Measurements from ENCODE around the gene SNAPIN.

Gene SNAPIN

DNA sequence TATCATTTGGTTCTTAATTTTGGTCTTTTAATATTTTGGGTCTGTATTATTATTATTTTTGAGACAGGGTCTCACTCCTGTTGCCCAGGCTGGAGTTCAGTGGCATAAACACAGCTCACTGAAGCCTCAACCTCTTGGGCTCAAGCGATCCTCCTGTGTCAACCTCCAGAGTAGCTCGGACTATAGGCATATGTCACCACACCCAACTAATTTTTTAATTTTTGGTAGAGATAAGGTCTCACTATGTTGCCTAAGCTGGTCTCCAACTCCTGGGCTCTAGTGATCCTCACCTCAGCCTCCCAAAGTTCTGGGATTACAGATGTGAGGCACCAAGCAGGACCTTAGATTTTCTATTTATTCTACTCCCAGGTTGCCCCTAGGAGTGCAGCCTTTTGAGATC, 15.0 kb downstream of the SNAPIN start:
- DNase-seq (ENCODE audit: low read depth, low spot score) = no peak
- TF ChIP-seq, protein P1, sequence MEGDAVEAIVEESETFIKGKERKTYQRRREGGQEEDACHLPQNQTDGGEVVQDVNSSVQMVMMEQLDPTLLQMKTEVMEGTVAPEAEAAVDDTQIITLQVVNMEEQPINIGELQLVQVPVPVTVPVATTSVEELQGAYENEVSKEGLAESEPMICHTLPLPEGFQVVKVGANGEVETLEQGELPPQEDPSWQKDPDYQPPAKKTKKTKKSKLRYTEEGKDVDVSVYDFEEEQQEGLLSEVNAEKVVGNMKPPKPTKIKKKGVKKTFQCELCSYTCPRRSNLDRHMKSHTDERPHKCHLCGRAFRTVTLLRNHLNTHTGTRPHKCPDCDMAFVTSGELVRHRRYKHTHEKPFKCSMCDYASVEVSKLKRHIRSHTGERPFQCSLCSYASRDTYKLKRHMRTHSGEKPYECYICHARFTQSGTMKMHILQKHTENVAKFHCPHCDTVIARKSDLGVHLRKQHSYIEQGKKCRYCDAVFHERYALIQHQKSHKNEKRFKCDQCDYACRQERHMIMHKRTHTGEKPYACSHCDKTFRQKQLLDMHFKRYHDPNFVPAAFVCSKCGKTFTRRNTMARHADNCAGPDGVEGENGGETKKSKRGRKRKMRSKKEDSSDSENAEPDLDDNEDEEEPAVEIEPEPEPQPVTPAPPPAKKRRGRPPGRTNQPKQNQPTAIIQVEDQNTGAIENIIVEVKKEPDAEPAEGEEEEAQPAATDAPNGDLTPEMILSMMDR (IDR thresholded peaks at IDR 0.05; ENCODE audit: low read depth, low read length) = no peak
- in situ Hi-C loops (cut with HindIII; ENCODE audit: low sequenced_read_pairs) = no loop called here
- no peak overlapping the region for H3K4me3 ChIP-seq (ENCODE audit: low read depth, low read length)

DNA sequence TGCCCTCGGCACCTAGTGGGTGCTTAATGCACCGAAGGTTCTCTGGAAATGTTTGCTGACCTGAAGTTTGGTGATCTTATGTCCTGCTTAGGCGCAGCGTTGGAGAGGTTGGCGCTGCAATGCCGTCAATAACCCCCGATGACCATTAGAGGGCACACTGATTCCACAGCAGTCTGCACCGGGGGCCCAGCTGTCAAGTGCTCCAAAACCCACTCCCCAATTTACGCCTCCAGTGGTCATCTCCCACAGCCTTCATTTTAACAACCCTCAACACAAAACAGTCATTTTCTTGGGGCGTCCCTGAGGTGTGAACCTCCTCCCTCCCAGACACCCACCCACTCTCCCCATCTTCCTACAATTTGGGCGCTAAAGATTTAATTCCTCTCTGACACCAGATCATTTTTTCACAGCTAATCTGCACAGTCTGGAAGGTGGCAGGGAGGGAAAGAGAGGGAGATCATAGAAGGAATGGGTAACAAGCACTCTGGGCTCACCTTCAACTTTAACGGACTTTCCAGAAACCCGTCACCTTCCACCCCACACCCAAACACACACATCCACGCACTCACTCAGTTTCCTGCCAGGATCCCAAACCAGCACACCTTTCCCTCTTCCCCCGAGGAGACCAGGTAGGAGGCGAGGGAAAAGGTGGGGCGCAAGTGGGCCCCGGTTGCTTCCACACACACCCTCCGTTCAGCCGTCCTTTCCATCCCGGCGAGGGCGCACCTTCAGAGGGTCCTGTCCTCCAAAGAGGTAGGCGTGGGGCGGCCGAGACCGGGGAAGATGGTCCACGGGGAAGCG, 19.4 kb downstream of the SNAPIN start:
- peak; percentile 43 for DNase-seq (ENCODE audit: low read depth, low spot score)
- in situ Hi-C loops (cut with HindIII; ENCODE audit: low sequenced_read_pairs) = no loop called here
- TF ChIP-seq, protein P1 (IDR thresholded peaks at IDR 0.05; ENCODE audit: low read depth, low read length) = peak; percentile 95
- peak overlapping the region; percentile 10 for H3K4me3 ChIP-seq (ENCODE audit: low read depth, low read length)

DNA sequence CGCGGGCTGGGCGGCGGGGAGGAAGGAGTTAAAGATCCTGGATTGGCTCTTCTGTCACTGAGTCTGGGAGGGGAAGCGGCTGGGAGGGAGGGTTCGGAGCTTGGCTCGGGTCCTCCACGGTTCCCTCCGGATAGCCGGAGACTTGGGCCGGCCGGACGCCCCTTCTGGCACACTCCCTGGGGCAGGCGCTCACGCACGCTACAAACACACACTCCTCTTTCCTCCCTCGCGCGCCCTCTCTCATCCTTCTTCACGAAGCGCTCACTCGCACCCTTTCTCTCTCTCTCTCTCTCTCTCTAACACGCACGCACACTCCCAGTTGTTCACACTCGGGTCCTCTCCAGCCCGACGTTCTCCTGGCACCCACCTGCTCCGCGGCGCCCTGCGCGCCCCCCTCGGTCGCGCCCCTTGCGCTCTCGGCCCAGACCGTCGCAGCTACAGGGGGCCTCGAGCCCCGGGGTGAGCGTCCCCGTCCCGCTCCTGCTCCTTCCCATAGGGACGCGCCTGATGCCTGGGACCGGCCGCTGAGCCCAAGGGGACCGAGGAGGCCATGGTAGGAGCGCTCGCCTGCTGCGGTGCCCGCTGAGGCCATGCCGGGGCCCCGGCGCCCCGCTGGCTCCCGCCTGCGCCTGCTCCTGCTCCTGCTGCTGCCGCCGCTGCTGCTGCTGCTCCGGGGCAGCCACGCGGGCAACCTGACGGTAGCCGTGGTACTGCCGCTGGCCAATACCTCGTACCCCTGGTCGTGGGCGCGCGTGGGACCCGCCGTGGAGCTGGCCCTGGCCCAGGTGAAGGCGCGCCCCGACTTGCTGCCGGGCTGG, 20.2 kb downstream of the SNAPIN start, which contains the start of gene NPR1:
Gene NPR1 (plus strand): TSS at position 170 of the 818 bp plus-strand sequence. CDS start 421 bp downstream, at position 591.
- in situ Hi-C loops (cut with HindIII; ENCODE audit: low sequenced_read_pairs) = no loop called here
- no peak for DNase-seq (ENCODE audit: low read depth, low spot score)
- TF ChIP-seq, protein P1 (IDR thresholded peaks at IDR 0.05; ENCODE audit: low read depth, low read length) = no peak
- peak within 1 kb of the TSS; percentile 10 for H3K4me3 ChIP-seq (ENCODE audit: low read depth, low read length)

DNA sequence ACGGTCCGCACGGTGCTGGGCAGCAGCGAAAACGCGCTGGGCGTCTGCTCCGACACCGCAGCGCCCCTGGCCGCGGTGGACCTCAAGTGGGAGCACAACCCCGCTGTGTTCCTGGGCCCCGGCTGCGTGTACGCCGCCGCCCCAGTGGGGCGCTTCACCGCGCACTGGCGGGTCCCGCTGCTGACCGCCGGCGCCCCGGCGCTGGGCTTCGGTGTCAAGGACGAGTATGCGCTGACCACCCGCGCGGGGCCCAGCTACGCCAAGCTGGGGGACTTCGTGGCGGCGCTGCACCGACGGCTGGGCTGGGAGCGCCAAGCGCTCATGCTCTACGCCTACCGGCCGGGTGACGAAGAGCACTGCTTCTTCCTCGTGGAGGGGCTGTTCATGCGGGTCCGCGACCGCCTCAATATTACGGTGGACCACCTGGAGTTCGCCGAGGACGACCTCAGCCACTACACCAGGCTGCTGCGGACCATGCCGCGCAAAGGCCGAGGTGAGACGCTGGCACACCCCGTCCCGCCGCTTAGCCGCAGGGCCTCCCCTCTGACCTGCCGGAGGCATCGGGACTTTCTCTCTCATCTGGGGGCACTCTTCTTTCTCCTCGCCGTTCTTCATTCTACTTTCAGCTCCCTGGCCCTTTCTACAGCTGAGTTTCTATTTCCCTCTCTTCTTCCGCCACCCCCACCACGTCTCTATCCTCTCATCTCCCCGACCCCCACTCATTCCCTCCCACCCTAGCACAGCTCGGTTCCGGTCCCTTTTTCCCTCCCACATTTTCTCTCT, 21.0 kb downstream of the SNAPIN start:
- TF ChIP-seq, protein P1 (IDR thresholded peaks at IDR 0.05; ENCODE audit: low read depth, low read length) = peak; percentile 10
- H3K4me3 ChIP-seq (ENCODE audit: low read depth, low read length) = peak overlapping the region; percentile 3
- in situ Hi-C loops (cut with HindIII; ENCODE audit: low sequenced_read_pairs) = no loop called here
- DNase-seq (ENCODE audit: low read depth, low spot score) = no peak

DNA sequence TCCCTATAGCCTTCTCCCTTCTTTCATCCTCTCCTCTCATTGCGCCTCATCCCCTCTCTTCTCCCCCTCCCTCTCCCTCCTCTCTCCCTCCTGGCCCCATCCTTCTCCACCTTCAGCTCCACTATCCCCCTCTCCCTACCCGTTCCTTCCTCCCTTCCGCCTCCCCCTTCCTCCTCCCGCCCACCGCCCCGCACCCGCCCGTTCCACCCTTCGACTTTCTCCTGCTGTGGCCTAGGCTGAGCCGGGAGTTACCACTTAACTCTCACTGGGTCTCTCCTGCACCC, 21.6 kb downstream of the SNAPIN start:
- in situ Hi-C loops (cut with HindIII; ENCODE audit: low sequenced_read_pairs) = no loop called here
- TF ChIP-seq, protein P1 (IDR thresholded peaks at IDR 0.05; ENCODE audit: low read depth, low read length) = no peak
- no peak for DNase-seq (ENCODE audit: low read depth, low spot score)
- no peak overlapping the region for H3K4me3 ChIP-seq (ENCODE audit: low read depth, low read length)

DNA sequence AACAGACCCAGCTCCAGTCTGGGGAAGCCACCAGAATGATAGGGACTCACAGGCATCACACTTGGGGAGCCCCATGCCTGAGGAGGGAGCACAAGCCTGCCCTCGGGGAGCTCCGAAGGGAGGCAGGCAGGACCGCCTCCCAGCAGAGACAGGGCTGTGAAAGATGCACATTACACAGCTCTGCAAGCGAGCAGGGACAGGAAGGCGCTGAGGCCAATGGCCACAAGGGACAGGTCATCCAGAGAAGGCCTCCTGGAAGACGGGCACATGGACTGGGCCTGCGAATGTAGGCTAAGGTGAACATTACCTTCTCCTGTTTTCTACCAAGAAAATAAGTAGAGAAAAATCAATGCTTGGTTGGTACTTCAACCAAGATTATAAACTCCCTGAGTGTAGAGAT, 24.2 kb downstream of the SNAPIN start:
- H3K4me3 ChIP-seq (ENCODE audit: low read depth, low read length) = no peak overlapping the region
- in situ Hi-C loops (cut with HindIII; ENCODE audit: low sequenced_read_pairs) = no loop called here
- TF ChIP-seq, protein P1 (IDR thresholded peaks at IDR 0.05; ENCODE audit: low read depth, low read length) = no peak
- DNase-seq (ENCODE audit: low read depth, low spot score) = no peak
